Occipital lobe (tissue), 2 donors: Measurements from ENCODE around the gene MAPK8IP1. TPM values are rescaled to one million over a fixed set of nuclear protein-coding genes. Genes with fewer than 3 reads are reported as not detected.
"Not testable (repeated sequence)": the region's sequence is repeated elsewhere in the genome, so short reads cannot be mapped to it uniquely, and the experiment has no call there.

ENCODE experiments used
- DNase-seq: peaks from one replicate; lab custom pipeline; 2025; lab: John Stamatoyannopoulos, UW
- total RNA-seq: library from RNA; depleted of rRNA; stranded (reverse); fragments of >200 nt; gene quantifications from one replicate; pipeline ENCODE4 v1.2.3, GENCODE V29; 2014

Gene MAPK8IP1
- 74.7 TPM for total RNA-seq

DNA sequence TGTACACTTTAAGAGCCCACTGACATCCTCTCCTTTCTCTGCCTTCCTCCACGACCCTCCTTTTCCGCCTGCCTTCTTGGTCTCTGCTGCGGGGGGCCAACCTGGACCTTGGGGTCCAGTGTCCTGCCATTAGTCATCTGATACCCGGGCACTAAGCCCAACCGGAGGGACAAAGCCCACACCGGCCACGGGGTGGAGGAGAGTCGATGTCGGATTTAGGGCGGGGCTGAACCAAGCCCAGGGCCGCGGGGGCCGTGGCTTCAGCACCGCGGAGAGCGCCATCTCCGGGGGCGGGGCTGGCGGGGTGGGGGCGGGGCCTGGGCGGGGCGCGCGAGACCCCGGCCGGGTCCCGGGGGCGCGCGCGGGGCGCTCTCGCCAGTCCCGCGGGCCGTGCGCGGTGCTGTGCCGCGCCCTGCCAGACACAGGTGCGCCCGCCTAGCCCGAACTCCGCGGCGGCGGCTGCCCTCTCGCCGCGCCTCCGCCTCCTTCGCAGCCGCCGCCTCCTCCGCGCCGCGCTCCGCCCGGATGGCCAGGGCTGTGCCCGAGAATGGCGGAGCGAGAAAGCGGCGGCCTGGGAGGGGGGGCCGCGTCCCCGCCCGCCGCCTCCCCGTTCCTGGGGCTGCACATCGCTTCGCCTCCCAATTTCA is at the start of gene MAPK8IP1:
Gene MAPK8IP1, plus strand, starts transcription at position 378 of the 647 bp plus-strand sequence. Its CDS starts 170 bp downstream, at position 548.
- DNase-seq, result no peak

DNA sequence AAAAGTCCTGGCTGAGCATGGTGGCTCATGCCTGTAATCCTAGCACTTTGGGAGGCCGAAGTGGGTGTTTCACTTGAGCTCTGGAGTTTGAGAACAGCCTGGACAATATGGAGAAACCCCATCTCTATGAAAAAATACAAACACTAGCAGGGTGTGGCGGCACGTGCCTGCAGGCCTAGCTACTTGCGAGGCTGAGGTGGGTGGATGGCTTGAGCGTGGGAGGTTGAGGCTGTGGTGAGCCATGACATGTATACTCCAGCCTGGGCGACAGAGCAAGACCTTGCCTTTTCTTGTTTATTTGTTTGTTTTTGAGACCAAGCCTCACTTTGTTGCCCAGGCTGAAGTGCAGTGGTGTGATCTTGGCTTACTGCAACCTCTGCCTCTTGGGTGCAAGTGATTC is 46.2 kb upstream of the MAPK8IP1 start:
- DNase-seq, result no peak

- not testable (repeated sequence) for DNase-seq
Observed at GRCh38 chr11:45840251-45840650, 45.2 kb upstream of the MAPK8IP1 start.

DNA sequence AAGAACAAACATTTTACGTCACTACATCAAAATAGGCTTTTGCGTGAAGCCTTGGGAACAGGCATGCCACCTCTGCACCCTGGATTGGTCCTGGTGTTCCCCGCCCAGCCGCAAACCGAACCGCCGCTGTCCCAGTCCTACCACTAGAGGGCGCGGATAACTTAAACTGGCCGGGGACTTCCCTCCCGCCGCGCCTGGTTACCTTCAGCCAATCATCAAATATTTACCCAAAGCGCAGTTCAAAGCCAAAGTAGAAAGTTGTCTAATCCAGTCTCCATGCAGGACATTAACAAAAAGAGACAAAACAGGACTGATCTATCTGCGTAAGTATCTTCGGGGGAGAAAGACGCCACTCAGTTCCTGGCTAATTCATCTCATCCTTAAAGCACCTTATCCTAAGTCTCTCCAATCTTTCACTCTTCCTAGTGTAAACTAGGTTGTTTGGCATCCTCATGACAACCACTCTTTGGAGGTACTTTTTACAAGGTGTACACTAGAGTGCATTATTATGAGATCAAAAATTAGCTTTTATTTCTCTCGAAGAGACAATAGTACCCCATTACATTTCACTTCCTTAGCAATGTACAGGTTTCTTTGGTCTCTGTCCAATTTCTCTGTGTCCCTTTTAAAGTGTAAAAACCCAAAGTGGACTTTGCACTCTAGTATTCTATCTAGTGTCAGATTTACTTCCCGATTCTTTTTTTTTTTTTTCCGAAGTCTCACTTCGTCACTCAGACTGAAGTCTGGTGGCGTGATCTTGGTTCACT is 42.1 kb upstream of the MAPK8IP1 start:
- DNase-seq, result peak; percentile 80

DNA sequence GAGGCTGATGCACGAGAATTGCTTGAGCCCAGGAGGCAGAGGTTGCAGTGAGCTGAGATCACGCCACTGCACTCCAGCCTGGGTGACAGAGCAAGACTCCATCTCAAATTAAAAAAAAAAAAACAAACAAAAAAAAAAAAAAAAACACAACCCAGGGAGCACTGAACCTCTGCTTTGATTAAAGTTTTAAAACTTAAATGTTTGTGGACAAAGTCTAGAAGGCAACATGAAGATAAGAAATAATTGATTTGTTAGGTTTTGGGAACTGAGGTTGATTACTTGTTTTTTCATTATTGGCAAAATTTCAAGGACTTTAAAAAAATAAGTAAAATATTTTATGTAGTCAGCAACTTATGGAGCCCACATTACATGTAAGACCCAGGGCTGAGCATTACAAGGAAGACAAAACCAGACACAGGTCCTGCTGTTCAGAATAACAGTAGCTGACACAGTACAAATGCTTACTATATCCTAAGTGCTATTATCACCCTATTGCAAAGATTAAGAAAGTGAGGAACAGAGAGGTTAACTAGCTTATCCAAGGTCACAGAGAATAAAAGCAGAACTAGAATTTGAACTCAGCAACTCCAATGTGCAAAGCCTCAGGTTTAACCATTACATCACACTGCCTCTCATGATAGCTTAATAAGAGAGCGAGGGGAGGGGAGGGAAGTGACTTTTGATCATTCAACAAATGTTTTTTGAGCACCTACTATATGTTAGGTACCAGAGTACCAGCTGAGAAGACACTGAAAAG is 40.5 kb upstream of the MAPK8IP1 start:
- no peak for DNase-seq

DNA sequence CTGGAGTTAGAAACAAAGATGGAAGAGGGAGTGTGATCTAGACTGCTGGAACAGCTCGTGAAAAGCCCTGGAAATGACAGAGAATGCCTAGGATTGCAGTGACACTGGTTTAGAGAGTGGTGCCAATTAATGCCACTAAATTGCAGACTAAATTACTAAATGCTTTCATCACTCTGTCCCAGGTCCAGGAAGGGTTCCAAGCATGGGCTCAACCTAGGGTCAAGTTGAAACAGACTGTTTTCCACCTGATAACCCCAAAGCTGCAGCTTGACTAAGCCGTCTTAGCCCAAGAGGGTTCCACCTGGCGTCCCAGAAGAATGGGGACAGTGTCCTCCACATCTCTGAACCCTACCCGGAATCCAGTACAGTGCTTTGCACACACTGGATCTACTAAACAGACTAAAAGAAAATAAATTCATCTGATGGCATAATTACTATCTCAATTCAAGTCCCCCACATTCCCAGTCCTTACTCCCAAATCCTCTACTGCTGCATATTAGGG is 39.2 kb upstream of the MAPK8IP1 start:
- DNase-seq, result no peak

GRCh38 chr11:45846974-45847910 is 38.2 kb upstream of the MAPK8IP1 start, which contains the start of gene CRY2:
TSS of gene CRY2 (plus strand) at chr11:45847475. CDS start at chr11:45847491, 16 bp downstream.
- DNase-seq, result peak; percentile 99

GRCh38 chr11:45847911-45848316 is 37.5 kb upstream of the MAPK8IP1 start:
- no peak for DNase-seq

- DNase-seq, result no peak
Observed at GRCh38 chr11:45848654-45849081, 36.8 kb upstream of the MAPK8IP1 start.

DNA sequence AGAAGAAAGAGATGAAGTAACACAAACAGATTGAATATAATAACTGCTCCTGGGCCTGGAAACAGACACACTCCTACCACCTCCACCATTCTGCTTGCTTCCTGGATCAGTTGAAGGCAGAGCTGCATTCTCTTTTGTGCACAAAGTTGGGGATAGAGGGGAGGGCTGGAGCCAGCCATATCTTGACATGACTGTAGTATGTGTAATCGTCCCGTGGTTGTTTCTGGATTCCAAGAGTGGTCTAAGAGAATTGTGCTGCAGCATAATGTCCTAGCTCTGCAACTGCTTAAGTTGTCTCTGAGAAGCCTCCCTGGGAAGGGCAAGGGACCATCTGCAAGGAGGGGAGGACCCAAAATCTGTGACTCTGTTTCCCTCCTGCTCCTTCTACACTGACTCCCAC is 35.0 kb upstream of the MAPK8IP1 start:
- DNase-seq, result no peak

DNA sequence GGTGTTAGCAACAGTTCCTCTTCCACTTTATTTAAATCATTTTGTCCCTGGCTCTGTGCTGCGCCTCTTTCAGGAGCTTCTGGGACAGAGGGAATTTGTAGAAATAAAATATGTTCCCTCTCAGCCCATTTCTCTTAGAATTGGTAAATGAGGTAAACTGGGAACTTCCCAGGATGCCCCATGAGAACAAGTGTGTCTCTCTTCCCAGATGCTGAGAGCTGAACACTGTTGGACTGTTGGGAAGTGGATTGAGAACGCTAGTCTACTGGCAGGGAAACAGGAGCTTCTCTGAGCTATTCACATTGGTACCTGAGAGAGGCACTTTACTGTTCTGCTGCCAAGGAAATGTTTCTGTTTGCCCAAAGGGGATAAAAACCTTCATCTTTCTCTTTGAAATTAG is 34.2 kb upstream of the MAPK8IP1 start:
- no peak for DNase-seq

DNA sequence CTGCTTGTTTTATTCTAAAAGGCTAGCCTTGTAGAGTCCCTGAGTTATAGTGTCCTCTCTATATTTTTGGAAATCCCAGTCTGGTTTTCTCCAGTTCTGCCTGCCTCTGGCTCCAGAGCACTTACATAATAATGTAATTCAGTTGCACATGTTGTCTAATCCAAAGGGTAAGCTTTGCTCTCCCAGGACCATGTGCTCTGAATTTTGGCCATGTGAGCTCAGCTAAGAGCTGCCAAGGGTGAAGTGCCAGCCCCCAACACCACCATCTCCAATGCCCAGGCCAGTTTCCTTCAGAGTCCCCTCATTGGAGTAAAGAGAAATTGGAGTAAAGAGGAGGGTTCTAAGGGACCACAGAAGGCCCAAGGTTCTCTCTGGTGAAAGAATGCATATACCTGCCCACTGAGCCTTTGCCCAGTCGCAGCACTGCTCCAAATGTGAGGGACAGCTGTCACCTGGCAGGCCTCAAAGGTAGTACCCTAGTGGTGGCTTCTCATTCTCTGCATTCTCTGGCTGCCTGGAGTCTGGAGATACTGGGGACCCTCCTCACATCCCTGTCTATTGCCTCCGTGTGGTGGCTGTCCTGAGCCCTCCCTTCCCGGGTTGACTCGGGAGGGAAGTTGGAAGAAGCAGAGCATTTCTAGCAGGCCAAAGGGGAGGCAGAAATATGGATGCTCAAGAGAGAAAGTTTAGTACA is 33.3 kb upstream of the MAPK8IP1 start:
- no peak for DNase-seq

- DNase-seq, result no peak
Observed at GRCh38 chr11:45852712-45853101, 32.7 kb upstream of the MAPK8IP1 start.

DNA sequence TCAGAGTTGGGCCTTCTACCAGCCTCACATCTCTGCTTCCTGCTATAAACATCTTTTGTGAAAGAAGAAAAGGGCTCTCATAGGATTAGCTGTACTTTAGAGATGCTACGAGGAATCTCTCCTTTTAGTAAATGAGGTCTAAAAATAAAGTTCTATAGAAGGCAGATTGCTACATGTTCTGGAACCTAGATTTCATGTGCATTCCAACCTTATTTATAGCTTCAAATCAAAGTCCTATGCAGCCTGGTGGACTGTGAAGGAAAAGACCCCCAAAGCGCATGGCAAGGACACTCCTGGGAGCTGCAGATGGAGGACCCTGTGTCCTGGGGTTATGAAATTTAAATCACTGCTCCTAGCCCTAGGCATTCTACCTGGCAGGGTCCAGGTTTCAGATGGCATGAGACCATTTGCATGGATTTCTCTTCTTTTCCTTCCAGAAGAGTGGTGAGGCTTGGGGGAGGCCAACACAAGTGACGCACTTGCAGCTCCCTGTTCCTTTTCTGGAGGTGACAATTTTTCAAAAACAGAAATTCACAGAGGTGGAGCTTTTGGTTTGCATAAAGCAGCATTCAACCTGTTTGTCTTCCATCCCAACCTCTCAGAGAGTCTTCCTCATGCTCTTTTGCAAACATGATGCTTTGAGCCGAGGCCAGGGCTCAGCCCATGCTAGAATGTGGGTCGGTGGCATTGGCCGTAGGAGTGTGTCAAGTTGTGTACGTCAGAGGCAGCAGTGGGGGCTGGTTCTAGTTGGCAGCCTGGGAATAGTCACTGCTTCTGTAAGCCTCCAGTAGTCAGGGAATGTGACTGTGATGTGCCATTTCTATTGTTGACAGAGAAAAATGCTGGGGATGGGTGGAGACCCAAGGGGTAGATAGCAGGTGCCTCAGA is 31.9 kb upstream of the MAPK8IP1 start:
- DNase-seq, result peak; percentile 55

GRCh38 chr11:45855308-45855707 is 30.1 kb upstream of the MAPK8IP1 start:
- DNase-seq, result no peak

DNA sequence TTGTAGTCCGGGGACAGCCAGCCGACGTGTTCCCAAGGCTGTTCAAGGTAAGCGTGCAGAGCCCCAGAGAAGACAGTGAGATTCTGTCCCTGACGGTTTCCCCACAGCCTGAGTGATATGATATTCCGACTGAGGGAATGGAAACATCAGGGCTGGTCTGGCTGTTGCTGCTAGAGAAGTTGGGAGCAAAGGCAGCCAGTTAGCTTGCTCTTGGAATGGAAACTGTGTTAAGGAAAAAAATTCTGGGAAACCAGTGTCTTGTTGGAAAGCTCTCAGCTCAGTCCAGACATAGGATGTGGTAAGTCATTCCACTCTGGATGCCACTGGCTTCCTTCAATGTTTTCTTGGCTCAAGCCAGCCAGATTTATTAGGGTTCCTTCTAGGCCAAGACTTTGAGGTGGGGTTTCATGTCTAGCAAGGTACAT is 29.4 kb upstream of the MAPK8IP1 start:
- DNase-seq, result no peak

DNA sequence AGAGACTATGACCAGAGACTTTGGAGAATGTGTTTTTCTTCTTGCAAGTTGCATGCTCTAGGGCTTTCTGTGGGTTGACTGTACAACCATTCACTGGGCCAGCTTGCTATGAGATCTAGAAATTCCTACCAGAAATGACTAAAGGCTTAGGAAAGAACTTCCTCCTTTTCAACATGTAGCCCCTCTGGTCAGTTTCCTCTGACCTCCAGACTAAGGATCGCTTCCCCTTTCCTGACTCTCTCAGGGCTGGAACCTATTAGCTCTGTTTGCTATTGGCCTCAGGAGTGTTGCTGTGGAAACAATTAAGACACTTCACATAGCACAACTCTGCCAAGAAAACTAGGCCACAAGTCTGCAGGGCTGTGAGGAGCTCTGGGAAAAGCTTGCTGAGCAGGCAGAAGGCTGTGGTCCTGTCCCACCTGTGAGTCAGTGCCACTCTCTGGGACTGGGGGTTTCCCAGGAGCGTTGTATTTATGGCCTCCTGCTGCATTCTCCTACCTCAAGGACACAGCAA is 27.4 kb upstream of the MAPK8IP1 start:
- DNase-seq, result no peak

DNA sequence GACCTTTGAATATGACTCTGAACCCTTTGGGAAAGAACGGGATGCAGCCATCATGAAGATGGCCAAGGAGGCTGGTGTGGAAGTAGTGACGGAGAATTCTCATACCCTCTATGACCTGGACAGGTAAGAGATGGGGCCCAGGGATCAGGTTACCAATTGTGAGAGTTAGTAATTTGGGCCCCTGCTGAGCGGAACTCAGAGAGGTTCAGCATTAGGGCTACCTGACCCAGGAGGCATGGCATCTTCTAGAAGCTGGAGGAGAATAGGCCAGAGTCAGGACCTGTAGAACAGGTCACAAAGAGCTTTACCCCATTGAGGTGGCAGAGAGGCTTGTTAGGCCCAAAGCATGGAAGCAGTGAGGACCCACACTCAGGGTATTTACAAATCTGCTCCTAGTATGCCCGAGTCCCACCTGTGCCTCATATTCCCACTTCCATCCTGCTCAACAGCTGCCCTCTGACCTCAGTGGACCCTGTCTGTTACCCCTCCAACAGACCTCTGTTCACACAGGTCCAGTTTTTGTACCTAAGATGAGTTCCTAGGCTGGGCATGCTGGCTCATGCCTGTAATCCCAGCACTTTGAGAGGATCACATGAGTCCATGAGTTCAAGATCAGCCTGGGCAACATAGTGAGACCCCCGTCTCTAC is 26.6 kb upstream of the MAPK8IP1 start:
- no peak for DNase-seq
